H9 (cell line): ENCODE results near the gene FAM13A. TPM values are rescaled to one million over a fixed set of nuclear protein-coding genes. Genes with fewer than 3 reads are reported as not detected.

ENCODE experiments used
- DNase-seq: peaks from one replicate; pipeline ENCODE4 v3.0.0-alpha.2; 2017
- H2AFZ ChIP-seq: one replicate; pipeline ENCODE4 v1.6.1; 2013; ENCODE audit warnings: mild to moderate bottlenecking, low read length, control low read depth, moderate library complexity
- H2AK5ac ChIP-seq: 2 replicates; pipeline ENCODE4 v1.6.1; 2013; ENCODE audit warnings: low read length, control low read depth, mixed read lengths; ENCODE audit not compliant: insufficient read length
- H2BK120ac ChIP-seq: one replicate; pipeline ENCODE4 v1.6.1; 2013; ENCODE audit warnings: low read depth, mild to moderate bottlenecking, low read length, control low read depth, inconsistent platforms; ENCODE audit not compliant: poor library complexity, severe bottlenecking
- H2BK12ac ChIP-seq: 2 replicates; pipeline ENCODE4 v1.6.1; 2013; ENCODE audit warnings: low read length, control low read depth, mixed read lengths, low read depth; ENCODE audit not compliant: insufficient read length
- H2BK15ac ChIP-seq: 2 replicates; pipeline ENCODE4 v1.6.1; 2013; ENCODE audit warnings: low read depth, low read length, control low read depth
- H2BK20ac ChIP-seq: one replicate; pipeline ENCODE4 v1.6.1; 2013; ENCODE audit warnings: low read depth, mild to moderate bottlenecking, low read length, control low read depth, inconsistent platforms; ENCODE audit not compliant: poor library complexity, severe bottlenecking
- H2BK5ac ChIP-seq: 2 replicates; pipeline ENCODE4 v1.6.1; 2013; ENCODE audit warnings: low read length, control low read depth, mixed read lengths; ENCODE audit not compliant: insufficient read length
- H3K14ac ChIP-seq: 2 replicates; pipeline ENCODE4 v1.6.1; 2013; ENCODE audit warnings: low read length, control low read depth; ENCODE audit not compliant: insufficient read depth
- H3K18ac ChIP-seq: 2 replicates; pipeline ENCODE4 v1.6.1; 2013; ENCODE audit warnings: low read depth, mild to moderate bottlenecking, mixed read lengths, low read length, control low read depth; ENCODE audit not compliant: insufficient read length
- H3K23ac ChIP-seq: 2 replicates; pipeline ENCODE4 v1.6.1; 2013; ENCODE audit warnings: low read length, control low read depth, mixed read lengths, low read depth; ENCODE audit not compliant: insufficient read length
- H3K23me2 ChIP-seq: 2 replicates; pipeline ENCODE4 v1.6.1; 2013; ENCODE audit warnings: low read depth, mild to moderate bottlenecking, mixed read lengths, low read length, control low read depth; ENCODE audit not compliant: insufficient read length, poor library complexity, severe bottlenecking
- H3K27ac ChIP-seq: 2 replicates; pipeline ENCODE4 v1.5.1; 2013; ENCODE audit warnings: low read length, control low read depth, mixed read lengths, low read depth; ENCODE audit not compliant: insufficient read length
- H3K27me3 ChIP-seq: 2 replicates; pipeline ENCODE4 v1.6.1; 2013; ENCODE audit warnings: low read length, control low read depth, inconsistent platforms; ENCODE audit not compliant: insufficient read depth
- H3K4ac ChIP-seq: 2 replicates; pipeline ENCODE4 v1.6.1; 2013; ENCODE audit warnings: low read depth, mild to moderate bottlenecking, control low read depth, inconsistent platforms, low read length, moderate library complexity
- H3K4me1 ChIP-seq: 2 replicates; pipeline ENCODE4 v1.6.1; 2013; ENCODE audit warnings: low read length, control low read depth, inconsistent platforms; ENCODE audit not compliant: insufficient read depth
- H3K4me2 ChIP-seq: 2 replicates; pipeline ENCODE4 v1.6.1; 2013; ENCODE audit warnings: low read length, control low read depth, mixed read lengths; ENCODE audit not compliant: insufficient read length, insufficient read depth
- H3K56ac ChIP-seq: 2 replicates; pipeline ENCODE4 v1.6.1; 2013; ENCODE audit warnings: low read depth, mild to moderate bottlenecking, mixed read lengths, low read length, control low read depth; ENCODE audit not compliant: insufficient read length
- H3K79me1 ChIP-seq: 2 replicates; pipeline ENCODE4 v1.6.1; 2013; ENCODE audit warnings: low read depth, mild to moderate bottlenecking, moderate library complexity, low read length, control low read depth, inconsistent platforms; ENCODE audit not compliant: insufficient read depth, poor library complexity, severe bottlenecking
- H3K79me2 ChIP-seq: 2 replicates; pipeline ENCODE4 v1.6.1; 2013; ENCODE audit warnings: low read length, control low read depth, inconsistent platforms; ENCODE audit not compliant: insufficient read depth
- H3K9ac ChIP-seq: 2 replicates; pipeline ENCODE4 v1.6.1; 2013; ENCODE audit warnings: low read length, control low read depth, mixed read lengths; ENCODE audit not compliant: insufficient read length; ENCODE audit errors: extremely low read depth
- H3K9me3 ChIP-seq: one replicate; pipeline ENCODE4 v1.6.1; 2013; ENCODE audit warnings: low read depth, low read length, inconsistent platforms; ENCODE audit not compliant: control insufficient read depth
- H3T11ph ChIP-seq: one replicate; pipeline ENCODE4 v1.6.1; 2013; ENCODE audit warnings: mild to moderate bottlenecking, low read length, control low read depth, inconsistent platforms
- H4K20me1 ChIP-seq: one replicate; pipeline ENCODE4 v1.6.1; 2013; ENCODE audit not compliant: control insufficient read depth, insufficient read length, insufficient read depth
- H4K5ac ChIP-seq: 2 replicates; pipeline ENCODE4 v1.6.1; 2013; ENCODE audit warnings: low read depth, mild to moderate bottlenecking, mixed read lengths, low read length, control low read depth; ENCODE audit not compliant: insufficient read length
- H4K8ac ChIP-seq: replicated peaks from 2 replicates; pipeline ENCODE4 v1.6.1; 2013; ENCODE audit warnings: low read length, control low read depth, mixed read lengths, low read depth; ENCODE audit not compliant: insufficient read length
- H4K91ac ChIP-seq: 2 replicates; pipeline ENCODE4 v1.6.1; 2013; ENCODE audit warnings: low read depth, mild to moderate bottlenecking, moderate library complexity, mixed read lengths, low read length, control low read depth; ENCODE audit not compliant: insufficient read length
- H3K27ac Mint-ChIP-seq, 3 experiments: 2 replicates in 2 of 3; 3 replicates in 1 of 3; pipeline ENCODE4 v1.8.0; 2020 to 2021; ENCODE audit warnings: mixed read lengths in 3 of 3, mild to moderate bottlenecking in 1 of 3, moderate library complexity in 1 of 3
- H3K27me3 Mint-ChIP-seq: 2 replicates; pipeline ENCODE4 v1.8.0; 2021; ENCODE audit warnings: low read depth, mild to moderate bottlenecking, moderate library complexity, mixed read lengths
- H3K36me3 Mint-ChIP-seq, 3 experiments: 2 replicates in 2 of 3; 3 replicates in 1 of 3; pipeline ENCODE4 v1.8.0; 2020 to 2021; ENCODE audit warnings: low read depth in 3 of 3, mixed read lengths in 3 of 3; ENCODE audit not compliant: insufficient read depth in 1 of 3
- H3K4me1 Mint-ChIP-seq, 2 experiments: 2 replicates each; pipeline ENCODE4 v1.8.0; 2020; ENCODE audit warnings: mixed read lengths in 2 of 2
- H3K4me3 Mint-ChIP-seq, 2 experiments: 2 replicates in 1 of 2; 3 replicates in 1 of 2; pipeline ENCODE4 v1.8.0; 2020 to 2021; ENCODE audit warnings: mild to moderate bottlenecking in 2 of 2, mixed read lengths in 2 of 2, moderate library complexity in 1 of 2
- H3K9me3 Mint-ChIP-seq, 2 experiments: 2 replicates in 1 of 2; 3 replicates in 1 of 2; pipeline ENCODE4 v1.8.0; 2020; ENCODE audit warnings: mild to moderate bottlenecking in 2 of 2, mixed read lengths in 2 of 2, moderate library complexity in 1 of 2
- WGBS: extraction: QIAGEN DNeasy Blood & Tissue Kit; methylation state at CpG from one replicate; pipeline ENCODE4 v1.1.7; 2013; ENCODE audit warnings: missing lambda C conversion rate, low lambda C conversion rate, mixed read lengths; ENCODE audit not compliant: insufficient read length; ENCODE audit errors: extremely low coverage; 5-methylcytosine and 5-hydroxymethylcytosine counted together
- total RNA-seq: library from RNA; stranded (reverse); gene quantifications from 2 replicates; pipeline ENCODE4 v1.2.1, GENCODE V29; 2021
- TF ChIP-seq, protein P1 (sequence below): fragments of 200-600 bp; sonication (generic); conservative IDR thresholded peaks from 3 replicates; pipeline ENCODE4 v1.8.0; 2021; ENCODE audit warnings: antibody characterized with exemption, mild to moderate bottlenecking

The FAM13A gene
- total RNA-seq, 1 experiment from 2014 or later = 12.7 TPM

DNA sequence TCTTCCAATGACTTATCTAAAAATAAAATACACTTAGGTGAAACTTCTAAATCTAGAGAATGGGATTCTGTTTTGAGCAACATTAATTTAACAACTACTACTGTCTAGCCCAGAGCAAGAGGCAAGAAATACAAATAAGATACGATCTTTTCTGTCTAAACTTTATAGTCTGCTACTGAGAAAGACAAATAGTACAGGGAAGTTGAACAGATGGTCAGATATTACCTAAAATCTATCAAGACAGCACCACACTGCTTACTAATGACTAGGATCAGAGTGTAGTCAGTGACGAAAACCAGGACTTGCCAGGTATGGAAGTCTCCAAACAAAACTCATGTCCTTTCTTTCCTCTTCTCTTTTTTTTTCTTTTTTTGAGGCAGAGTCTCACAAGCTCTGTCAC is 7.1 kb downstream of the FAM13A start:
- no peak overlapping the region for H3K14ac ChIP-seq
- H4K8ac ChIP-seq = no peak overlapping the region
- no peak overlapping the region for H2BK20ac ChIP-seq
- no peak overlapping the region for H2AFZ ChIP-seq
- WGBS = no CpG with 5 or more reads among the region's 2 CpGs
- peaks cover 0 to 18% (median 8%) of the 10 kb centered on the region in 3 experiments; a peak in 5 of 7 replicates for H3K36me3 Mint-ChIP-seq
- no peak overlapping the region for H3K18ac ChIP-seq
- H3K4me1 Mint-ChIP-seq = peaks cover 27 to 33% of the 10 kb centered on the region in 2 experiments
- no peak overlapping the region for H4K91ac ChIP-seq
- no peak overlapping the region for H2BK15ac ChIP-seq
- H4K5ac ChIP-seq = no peak overlapping the region
- no peaks in the 10 kb centered on the region for H3K27me3 Mint-ChIP-seq
- no peaks in the 10 kb centered on the region for H3K23me2 ChIP-seq
- no peak overlapping the region for H3K4ac ChIP-seq
- H4K20me1 ChIP-seq = no peaks in the 10 kb centered on the region
- H3K9me3 ChIP-seq = no peaks in the 10 kb centered on the region
- H2BK5ac ChIP-seq = no peak overlapping the region
- H3K9me3 Mint-ChIP-seq = peaks cover 8% of the 10 kb centered on the region in 2 experiments; a peak in 4 of 5 replicates
- peaks cover 3% of the 10 kb centered on the region; the same call in 1 of the 2 replicates for H3K4me1 ChIP-seq
- no peak overlapping the region for H3K27ac ChIP-seq
- no peak for DNase-seq
- no peak overlapping the region for H3T11ph ChIP-seq
- H3K56ac ChIP-seq = no peak overlapping the region
- H2AK5ac ChIP-seq = no peak overlapping the region
- no peak overlapping the region for H2BK12ac ChIP-seq
- H3K27me3 ChIP-seq = no peaks in the 10 kb centered on the region
- peaks cover 5% of the 10 kb centered on the region for H3K79me1 ChIP-seq
- TF ChIP-seq, protein P1, sequence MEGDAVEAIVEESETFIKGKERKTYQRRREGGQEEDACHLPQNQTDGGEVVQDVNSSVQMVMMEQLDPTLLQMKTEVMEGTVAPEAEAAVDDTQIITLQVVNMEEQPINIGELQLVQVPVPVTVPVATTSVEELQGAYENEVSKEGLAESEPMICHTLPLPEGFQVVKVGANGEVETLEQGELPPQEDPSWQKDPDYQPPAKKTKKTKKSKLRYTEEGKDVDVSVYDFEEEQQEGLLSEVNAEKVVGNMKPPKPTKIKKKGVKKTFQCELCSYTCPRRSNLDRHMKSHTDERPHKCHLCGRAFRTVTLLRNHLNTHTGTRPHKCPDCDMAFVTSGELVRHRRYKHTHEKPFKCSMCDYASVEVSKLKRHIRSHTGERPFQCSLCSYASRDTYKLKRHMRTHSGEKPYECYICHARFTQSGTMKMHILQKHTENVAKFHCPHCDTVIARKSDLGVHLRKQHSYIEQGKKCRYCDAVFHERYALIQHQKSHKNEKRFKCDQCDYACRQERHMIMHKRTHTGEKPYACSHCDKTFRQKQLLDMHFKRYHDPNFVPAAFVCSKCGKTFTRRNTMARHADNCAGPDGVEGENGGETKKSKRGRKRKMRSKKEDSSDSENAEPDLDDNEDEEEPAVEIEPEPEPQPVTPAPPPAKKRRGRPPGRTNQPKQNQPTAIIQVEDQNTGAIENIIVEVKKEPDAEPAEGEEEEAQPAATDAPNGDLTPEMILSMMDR = no peak
- no peak overlapping the region for H3K4me2 ChIP-seq
- peaks cover 13% of the 10 kb centered on the region for H3K79me2 ChIP-seq
- no peak overlapping the region for H3K9ac ChIP-seq
- H3K27ac Mint-ChIP-seq = peak overlapping the region in 1 of 3 experiments; percentile 53; a peak in 1 of 7 replicates
- H3K23ac ChIP-seq = no peak overlapping the region
- H3K4me3 Mint-ChIP-seq = no peak overlapping the region
- H2BK120ac ChIP-seq = no peak overlapping the region
